Choroid plexus epithelial cell (primary cell): ENCODE data around the gene ACAA1.

ENCODE experiments used
- DNase-seq: peaks from one replicate; pipeline ENCODE4 v3.0.0-alpha.2; 2010; ENCODE audit warnings: low read depth
- H3K4me3 ChIP-seq: 2 replicates; pipeline ENCODE4 v1.5.1; 2011; ENCODE audit warnings: low read depth, mild to moderate bottlenecking, control low read depth, low read length, moderate library complexity
- CTCF ChIP-seq: conservative IDR thresholded peaks from 2 replicates; pipeline ENCODE4 v1.5.1; 2011; ENCODE audit warnings: low read depth, mild to moderate bottlenecking, control low read depth, inconsistent platforms, low read length, moderate library complexity

The ACAA1 gene

GRCh38 chr3:38114052-38114874, 22.7 kb downstream of the ACAA1 start:
- no peak for DNase-seq
- TF ChIP-seq CTCF: no peak

GRCh38 chr3:38112378-38112761, 24.6 kb downstream of the ACAA1 start:
- TF ChIP-seq CTCF: no peak
- no peak for DNase-seq
- H3K4me3 ChIP-seq: no peak overlapping the region

More at GRCh38 chr3:38114052-38114874, 22.7 kb downstream of the ACAA1 start:
- H3K4me3 ChIP-seq: no peak overlapping the region

- no peak for TF ChIP-seq CTCF
- no peak for DNase-seq
- H3K4me3 ChIP-seq: no peak overlapping the region
Measured at GRCh38 chr3:38111696-38112377, 25.1 kb downstream of the ACAA1 start.

GRCh38 chr3:38111201-38111600, 25.7 kb downstream of the ACAA1 start:
- no peak for DNase-seq
- H3K4me3 ChIP-seq: no peak overlapping the region
- TF ChIP-seq CTCF: no peak

- DNase-seq: no peak
- no peak overlapping the region for H3K4me3 ChIP-seq
- TF ChIP-seq CTCF: no peak
Measured at GRCh38 chr3:38110314-38111050, 26.4 kb downstream of the ACAA1 start.

- TF ChIP-seq CTCF: no peak
- DNase-seq: no peak
- no peak overlapping the region for H3K4me3 ChIP-seq
Measured at GRCh38 chr3:38109580-38110313, 27.2 kb downstream of the ACAA1 start.
